MM.1S (cell line): Measurements from ENCODE around the gene THG1L.
"Not testable (repeated sequence)": the region's sequence is repeated elsewhere in the genome, so short reads cannot be mapped to it uniquely, and the experiment has no call there.

ENCODE experiments used
- EZH2phosphoT487 ChIP-seq: fragments of 300-600 bp; sonication (generic); IDR thresholded peaks from 2 replicates; pipeline ENCODE4 v1.6.1; 2018; ENCODE audit warnings: antibody characterized with exemption, low read length
- TF ChIP-seq, protein P1 (sequence below): fragments of 300-600 bp; sonication (generic); IDR thresholded peaks from 2 replicates; pipeline ENCODE4 v1.5.1; 2016; ENCODE audit warnings: antibody characterized with exemption, low read length, mixed read lengths

DNA sequence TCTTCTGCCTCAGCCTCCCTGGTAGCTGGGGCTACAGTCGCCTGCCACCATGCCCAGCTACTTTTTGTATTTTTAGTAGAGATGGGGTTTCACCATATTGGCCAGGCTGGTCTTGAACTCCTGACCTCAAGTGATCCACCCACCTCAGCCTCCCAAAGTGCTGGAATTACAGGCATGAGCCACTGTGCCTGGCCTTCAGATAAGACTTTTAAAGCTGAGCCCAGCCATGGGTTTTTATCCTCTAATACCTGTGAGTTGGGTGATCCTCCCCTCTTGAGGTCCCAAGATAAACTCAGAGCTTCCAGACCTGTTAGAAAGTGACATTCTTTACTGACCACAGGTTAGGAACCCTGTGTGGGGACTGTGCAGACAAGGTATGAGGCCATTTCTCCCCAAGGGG is 3.4 kb upstream of the THG1L start:
- TF ChIP-seq, protein P1, sequence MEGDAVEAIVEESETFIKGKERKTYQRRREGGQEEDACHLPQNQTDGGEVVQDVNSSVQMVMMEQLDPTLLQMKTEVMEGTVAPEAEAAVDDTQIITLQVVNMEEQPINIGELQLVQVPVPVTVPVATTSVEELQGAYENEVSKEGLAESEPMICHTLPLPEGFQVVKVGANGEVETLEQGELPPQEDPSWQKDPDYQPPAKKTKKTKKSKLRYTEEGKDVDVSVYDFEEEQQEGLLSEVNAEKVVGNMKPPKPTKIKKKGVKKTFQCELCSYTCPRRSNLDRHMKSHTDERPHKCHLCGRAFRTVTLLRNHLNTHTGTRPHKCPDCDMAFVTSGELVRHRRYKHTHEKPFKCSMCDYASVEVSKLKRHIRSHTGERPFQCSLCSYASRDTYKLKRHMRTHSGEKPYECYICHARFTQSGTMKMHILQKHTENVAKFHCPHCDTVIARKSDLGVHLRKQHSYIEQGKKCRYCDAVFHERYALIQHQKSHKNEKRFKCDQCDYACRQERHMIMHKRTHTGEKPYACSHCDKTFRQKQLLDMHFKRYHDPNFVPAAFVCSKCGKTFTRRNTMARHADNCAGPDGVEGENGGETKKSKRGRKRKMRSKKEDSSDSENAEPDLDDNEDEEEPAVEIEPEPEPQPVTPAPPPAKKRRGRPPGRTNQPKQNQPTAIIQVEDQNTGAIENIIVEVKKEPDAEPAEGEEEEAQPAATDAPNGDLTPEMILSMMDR: not testable (repeated sequence)
- TF ChIP-seq EZH2phosphoT487: not testable (repeated sequence)
